GM21723 (cell line): ENCODE data around the gene FBXL2.
"Not testable (repeated sequence)": the region's sequence is repeated elsewhere in the genome, so short reads cannot be mapped to it uniquely, and the experiment has no call there.

Experiments used
- ATAC-seq: cut with Tn5 transposase; IDR thresholded peaks from one replicate; pipeline ENCODE4 v1.9.1; 2021; ENCODE audit warnings: mild to moderate bottlenecking, moderate library complexity; ENCODE audit not compliant: unreplicated experiment

Gene FBXL2

GRCh38 chr3:33314993-33315392, 37.8 kb downstream of the FBXL2 start:
- no peak for ATAC-seq

GRCh38 chr3:33315826-33316225, 38.6 kb downstream of the FBXL2 start:
- no peak for ATAC-seq

- no peak for ATAC-seq
These were observed 40.9 kb downstream of the FBXL2 start for GRCh38 chr3:33317963-33318709.

GRCh38 chr3:33318710-33319380, 41.6 kb downstream of the FBXL2 start:
- ATAC-seq: no peak

DNA sequence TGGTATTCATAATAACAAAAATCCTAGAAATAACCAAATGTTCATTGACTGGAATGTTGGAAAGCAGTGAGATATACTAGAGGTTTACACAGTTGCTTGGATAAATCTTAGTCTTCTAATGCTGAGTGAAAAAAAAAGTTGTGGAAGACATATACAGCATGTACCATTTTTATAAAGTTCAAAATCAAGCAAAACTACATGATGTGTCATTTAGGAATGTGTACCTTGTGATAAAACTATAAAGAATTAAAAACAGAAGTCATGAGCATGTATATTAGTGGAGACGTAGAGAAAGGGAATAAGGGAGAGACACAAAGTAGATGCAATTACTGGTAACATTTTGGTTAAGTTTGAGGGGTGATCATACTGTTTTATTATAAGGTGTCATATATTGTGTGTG, 45.2 kb downstream of the FBXL2 start:
- no peak for ATAC-seq

- ATAC-seq: no peak
These were observed 54.2 kb downstream of the FBXL2 start for GRCh38 chr3:33331414-33331813.

DNA sequence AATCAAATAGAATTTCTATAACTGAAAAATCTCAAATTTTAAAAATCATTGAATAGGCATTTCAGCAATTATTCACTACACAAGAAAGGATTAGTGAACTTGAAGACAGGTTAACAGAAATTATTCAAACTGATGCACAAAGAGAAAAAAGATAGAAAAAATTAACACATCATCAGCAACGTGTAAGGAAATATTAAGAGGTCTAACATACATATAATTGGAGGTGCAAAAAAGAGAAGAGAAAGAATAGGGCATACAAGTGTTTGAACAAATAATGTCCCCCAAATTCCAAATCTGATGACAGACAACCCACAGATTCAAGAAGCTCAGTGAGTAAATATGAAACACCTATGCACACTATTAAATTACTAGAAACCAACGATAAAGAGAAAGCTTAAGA, 57.1 kb downstream of the FBXL2 start:
- no peak for ATAC-seq

DNA sequence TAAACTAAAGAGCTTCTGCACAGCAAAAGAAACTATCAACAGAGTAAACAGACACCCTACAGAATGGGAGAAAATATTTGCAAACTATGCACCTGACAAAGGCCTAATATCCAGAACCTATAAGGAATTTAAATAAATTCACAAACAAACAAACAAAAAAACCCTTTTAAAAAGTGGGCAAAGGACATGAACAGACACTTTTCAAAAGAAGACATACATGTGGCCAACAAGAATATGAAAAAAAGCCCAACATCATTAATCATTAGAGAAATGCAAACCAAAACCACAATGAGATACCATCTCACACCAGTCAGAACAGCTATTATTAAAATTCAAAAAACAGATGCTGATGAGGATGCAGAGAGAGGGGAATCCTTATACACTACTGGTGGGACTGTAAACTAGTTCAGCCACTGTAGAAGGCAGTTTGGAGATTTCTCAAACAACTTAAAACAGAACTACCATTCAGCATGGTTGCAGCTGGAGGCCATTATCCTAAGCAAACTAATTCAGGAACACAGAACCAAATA, 61.8 kb downstream of the FBXL2 start:
- not testable (repeated sequence) for ATAC-seq

DNA sequence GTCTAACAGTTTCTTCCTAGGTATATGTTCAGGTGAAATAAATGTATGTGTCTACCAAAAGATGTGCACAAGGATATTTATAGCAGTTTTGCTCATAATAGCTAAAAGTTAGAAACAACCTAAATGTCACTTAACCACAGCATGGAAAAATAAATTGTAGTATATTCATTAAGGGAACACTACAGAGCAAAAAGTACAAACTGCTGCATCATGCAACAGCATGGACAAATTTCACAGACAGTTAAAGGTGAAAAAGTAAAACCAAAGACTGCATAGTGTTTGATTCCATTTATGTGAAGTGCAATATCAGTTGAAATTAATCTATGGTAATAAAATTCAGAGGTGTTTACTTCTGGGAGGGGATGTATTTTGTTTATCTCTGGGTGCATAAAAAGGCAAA, 62.5 kb downstream of the FBXL2 start:
- no peak for ATAC-seq

DNA sequence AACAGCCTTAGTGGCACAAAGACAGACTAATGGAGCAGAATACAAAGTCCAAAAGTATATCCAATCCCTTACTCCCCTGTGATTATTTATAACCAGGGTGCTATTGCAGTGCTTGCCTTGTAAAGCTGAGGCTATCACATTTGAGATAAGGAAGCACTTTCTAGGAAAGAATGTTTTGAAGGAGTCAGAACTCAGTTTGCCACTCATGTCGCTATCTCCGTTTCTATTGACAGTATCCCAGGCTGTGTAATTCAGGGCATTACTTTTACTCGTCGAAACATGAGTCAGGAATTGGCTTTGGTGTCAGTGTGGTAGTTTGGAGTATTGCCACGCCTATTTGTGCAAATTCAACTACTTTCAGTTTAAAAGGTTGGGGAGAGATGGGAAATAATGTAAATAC, 78.4 kb downstream of the FBXL2 start:
- no peak for ATAC-seq

DNA sequence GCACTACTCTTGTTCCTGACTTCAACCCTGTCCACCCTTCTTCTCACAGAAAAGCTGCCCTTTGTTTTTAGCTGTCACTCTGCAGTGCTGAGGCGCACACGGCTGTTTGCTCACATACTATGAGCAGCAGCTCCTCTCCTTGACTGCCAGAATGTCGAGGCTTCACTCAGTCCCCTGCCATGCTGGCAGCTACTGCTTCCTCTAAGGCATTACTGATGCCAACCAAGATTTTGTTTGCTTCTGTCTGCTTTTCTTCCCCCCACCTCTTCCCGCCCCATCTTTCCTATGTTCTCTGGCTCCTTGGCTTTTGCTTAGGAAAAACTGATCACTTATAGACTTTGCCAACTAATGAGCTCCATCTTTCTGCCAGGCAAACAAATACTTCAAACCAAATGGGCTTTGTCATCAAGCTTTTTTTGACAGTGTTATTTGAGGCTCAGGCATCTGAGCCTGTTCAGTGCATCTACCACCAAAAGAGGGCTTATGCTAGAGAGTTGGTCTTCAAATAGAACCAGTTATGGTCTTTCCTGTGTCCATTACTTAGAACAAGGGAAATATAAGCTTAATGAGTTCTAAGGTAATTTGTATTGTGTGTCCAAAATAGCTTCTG, 81.0 kb downstream of the FBXL2 start:
- ATAC-seq: no peak

- no peak for ATAC-seq
These were observed 83.0 kb downstream of the FBXL2 start for GRCh38 chr3:33360136-33360825.

DNA sequence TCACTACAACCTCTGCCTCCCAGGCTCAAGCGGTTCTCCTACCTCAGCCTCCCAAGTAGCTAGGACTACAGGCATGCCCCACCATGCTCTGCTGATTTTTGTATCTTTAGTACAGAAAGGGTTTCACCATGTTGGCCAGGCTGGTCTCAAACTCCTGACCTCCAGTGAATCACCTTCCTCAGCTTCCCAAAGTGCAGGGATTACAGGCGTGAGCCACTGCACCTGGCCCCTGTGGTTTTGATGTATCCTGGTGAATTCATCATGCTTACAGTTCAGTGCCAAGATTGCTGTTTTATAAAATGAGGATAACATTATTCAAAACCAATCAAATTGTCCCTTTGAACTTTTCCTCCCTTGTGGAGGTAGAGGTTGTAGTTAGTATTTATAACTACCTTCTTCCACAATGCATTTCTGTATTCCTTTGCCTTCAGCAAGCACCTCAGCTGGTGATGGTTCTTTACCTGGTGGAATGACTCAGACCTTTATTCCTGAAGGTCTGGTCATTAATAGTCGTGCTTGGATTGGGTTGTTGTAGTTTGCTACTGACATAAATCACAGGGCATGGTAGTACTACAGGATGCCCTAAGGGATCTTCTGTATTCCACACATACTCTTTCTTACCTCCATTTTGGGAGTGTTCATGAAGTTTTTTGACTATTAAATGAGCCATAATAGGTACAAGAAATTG, 86.0 kb downstream of the FBXL2 start:
- ATAC-seq: no peak

DNA sequence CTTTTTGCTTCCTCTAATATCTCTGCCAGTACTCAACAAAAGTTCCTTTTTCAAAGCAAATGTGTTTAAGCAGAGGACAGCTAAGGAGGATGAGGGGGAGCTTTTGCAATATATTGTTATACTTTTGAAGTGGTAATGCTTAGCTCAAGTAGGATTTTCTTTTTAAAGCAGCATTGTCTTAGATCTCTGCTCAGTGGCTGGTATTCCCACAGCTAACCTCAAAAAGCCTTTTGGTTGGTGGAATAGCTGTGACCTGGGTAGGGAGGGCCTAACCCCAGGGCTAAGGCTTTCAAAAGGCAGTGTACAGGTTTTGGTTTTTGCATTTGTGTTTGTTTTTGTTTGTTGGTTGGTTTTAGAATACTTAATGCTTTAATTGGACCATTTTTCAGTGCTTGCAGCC, 86.8 kb downstream of the FBXL2 start:
- no peak for ATAC-seq

DNA sequence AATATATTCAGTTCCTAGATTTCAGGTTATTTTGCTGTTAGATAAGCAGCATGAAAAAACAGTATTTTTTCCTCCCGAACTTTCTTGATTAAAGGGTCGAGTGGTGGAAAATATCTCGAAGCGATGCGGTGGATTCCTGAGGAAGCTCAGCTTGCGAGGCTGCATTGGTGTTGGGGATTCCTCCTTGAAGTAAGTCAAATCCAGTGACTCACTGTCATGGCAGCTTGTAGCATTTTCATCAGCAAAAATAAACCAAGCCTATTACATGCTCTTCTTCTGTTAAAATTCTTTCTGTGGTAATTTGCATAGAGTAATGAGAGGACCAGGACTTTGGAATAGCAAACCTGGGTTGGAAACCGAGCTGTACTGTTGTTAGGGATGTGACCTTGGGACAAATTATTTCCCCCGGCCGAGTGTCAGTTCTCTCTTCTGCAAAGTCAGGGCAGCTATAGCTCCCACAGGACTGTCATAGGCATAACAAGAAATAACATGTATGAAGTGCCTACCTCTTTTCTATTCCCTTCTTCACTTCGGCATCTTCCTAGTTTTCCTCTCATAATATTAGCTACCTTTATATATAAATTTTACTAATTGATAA, 87.4 kb downstream of the FBXL2 start:
- ATAC-seq: no peak

DNA sequence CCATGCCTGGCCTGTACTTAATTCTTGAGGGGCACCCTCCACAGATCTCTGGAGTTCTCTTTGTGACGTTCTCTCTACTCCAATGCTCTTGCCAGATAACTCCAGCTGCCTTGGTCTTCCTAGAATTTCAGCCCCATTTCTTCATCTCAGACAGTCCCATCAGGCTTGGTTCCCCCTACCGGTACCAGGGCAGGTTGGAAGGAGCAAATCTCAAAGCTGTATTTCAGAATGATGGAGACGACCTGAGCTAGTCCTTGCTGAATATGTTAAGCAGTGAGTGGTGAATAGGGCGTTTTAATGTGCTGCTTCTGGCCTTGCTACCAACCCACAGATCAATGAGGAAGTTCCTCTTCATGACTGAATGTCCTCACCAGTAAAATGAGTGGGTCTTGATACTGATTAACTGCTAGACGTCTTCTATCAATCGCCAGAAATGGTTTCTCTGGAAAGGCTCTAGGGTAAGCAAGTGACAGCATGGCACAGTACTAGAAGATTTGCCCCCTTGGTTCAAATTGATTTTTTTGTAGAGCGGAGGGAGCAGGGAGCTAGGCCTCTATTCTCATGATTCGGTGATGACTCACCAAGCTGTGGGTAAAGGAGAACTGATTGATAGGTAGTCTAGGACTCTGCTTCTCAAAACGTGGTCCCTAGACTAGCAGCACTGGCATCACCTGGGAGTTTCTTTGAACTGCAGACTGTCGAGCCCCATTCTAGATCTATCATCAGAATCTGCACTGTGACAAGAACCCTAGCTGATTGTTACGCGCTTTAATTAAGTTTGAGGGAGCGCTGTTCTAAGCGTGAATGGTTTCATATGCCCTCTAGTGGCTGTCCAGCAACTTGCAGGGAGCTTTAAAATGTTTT, 95.2 kb downstream of the FBXL2 start:
- ATAC-seq: peak; percentile 60

GRCh38 chr3:33373082-33373437, 95.8 kb downstream of the FBXL2 start:
- no peak for ATAC-seq

GRCh38 chr3:33377489-33377888, 100.2 kb downstream of the FBXL2 start:
- ATAC-seq: no peak

- ATAC-seq: no peak
These were observed 100.7 kb downstream of the FBXL2 start for GRCh38 chr3:33377931-33378330.

GRCh38 chr3:33380653-33381052, 103.4 kb downstream of the FBXL2 start:
- no peak for ATAC-seq
